GM19452 (cell line): ENCODE results near the gene CACNA1E.
"Not testable (repeated sequence)": the region's sequence is repeated elsewhere in the genome, so short reads cannot be mapped to it uniquely, and the experiment has no call there.

Experiments
- ATAC-seq: cut with Tn5 transposase; IDR thresholded peaks from one replicate; pipeline ENCODE4 v1.9.1; 2021; ENCODE audit not compliant: unreplicated experiment

CACNA1E gene

DNA sequence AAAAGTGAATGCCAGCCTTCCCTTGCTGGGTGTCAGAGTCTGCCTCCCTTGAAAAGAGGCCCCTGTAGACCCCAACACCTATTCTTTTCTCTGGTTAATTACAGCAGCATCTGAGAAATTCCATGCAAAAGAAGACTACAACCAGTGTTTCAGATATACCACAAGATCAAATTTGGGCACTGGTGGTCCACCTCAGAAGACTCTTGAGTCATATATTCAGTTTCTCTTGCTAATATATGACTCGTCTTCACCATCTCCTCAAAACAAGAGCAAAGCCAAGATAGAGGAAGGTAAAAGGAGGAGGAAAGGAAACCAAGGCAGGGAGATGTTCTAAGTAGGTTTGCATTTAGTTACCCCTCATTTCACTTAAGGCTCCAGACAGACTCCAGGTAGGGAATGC is 318.3 kb downstream of the CACNA1E start:
- no peak for ATAC-seq

GRCh38 chr1:181802466-181802865 is 319.1 kb downstream of the CACNA1E start:
- ATAC-seq: no peak

DNA sequence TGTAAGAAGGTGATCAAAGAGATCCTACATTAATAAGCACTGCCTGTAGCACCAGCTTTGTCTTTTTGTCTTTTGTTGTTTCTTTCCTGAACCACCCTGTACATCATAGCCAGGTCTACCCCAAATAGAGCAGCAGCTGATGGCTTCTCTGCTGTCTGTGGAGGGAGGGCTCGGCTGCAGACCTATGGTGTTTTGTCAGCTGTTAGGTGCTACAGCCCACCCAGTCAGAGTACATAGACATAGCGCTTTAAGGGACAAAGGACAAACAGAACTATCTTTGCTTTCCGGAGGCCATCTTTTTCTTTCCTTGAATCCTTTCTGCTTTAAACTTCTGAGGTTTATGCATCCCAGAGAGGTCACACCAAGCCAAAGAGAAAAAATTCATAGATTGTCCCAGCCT is 320.1 kb downstream of the CACNA1E start:
- no peak for ATAC-seq

- ATAC-seq: no peak
Measured at GRCh38 chr1:181804989-181805388, 321.7 kb downstream of the CACNA1E start.

- no peak for ATAC-seq
Measured at GRCh38 chr1:181806746-181807145, 323.4 kb downstream of the CACNA1E start.

DNA sequence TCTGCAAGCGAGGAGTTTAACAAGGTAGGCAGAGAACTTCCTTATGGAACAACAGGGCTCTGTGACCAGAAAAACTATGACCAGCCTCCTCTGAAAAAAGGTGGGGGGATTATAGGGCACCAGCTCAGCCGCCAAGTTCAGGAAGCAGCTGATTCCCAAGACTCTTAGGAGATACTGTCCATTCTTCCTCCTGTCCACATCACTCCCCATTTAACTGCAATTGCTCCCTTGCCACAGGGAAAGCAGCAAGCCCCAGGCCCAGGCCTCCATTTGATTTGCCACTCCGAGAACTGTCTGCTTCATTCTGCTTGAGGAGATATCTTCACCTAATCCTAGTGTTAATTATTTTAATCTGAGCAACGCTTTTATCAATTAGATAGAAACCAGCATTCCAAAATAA is 323.9 kb downstream of the CACNA1E start:
- ATAC-seq: no peak

- no peak for ATAC-seq
Measured at GRCh38 chr1:181809991-181810545, 326.8 kb downstream of the CACNA1E start.

- ATAC-seq: no peak
Measured at GRCh38 chr1:181812208-181812607, 328.9 kb downstream of the CACNA1E start.

- ATAC-seq: no peak
Measured at GRCh38 chr1:181813266-181813665, 329.9 kb downstream of the CACNA1E start.

DNA sequence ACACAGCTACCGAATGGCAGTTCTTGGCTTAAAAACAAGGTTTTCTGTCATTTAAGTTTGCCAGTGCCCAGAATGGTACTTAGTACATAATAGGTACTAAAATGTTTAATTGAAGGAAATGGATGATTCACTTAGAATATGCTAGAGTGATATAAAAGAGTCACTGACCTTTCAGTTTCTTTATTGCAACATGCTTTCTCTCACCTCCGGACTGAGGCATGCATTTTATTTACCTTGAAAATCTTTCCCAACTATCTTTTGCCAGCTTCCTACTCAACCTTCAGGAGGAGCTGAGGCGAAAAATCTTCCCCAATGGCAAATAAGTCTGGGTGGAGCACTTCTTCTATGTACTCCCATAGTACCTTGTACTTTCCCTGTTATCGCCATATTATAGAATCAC is 333.3 kb downstream of the CACNA1E start:
- ATAC-seq: no peak

DNA sequence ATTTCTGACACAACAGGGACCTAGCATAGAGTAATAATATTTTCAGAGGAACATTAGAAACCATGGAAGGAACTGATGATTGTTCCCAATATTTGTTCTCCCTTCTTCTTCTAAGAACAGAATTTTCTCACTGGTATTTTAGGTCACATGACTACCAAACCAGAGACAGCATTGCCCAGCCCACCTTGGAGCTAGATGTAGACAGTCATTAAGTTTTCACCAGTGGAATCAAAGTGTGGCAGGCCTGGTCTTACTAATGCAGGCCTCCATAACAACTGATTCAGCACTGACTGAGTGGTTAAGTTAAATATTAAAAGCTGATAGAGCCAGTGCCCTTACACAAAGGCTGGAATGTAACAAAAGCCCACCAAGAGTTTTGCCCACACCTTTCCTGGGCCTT is 333.8 kb downstream of the CACNA1E start:
- ATAC-seq: no peak

GRCh38 chr1:181818459-181818858 is 335.1 kb downstream of the CACNA1E start:
- ATAC-seq: no peak

GRCh38 chr1:181818943-181819342 is 335.6 kb downstream of the CACNA1E start:
- ATAC-seq: no peak

- no peak for ATAC-seq
Measured at GRCh38 chr1:181821701-181822100, 338.4 kb downstream of the CACNA1E start.

GRCh38 chr1:181832173-181832880 is 349.0 kb downstream of the CACNA1E start:
- not testable (repeated sequence) for ATAC-seq

DNA sequence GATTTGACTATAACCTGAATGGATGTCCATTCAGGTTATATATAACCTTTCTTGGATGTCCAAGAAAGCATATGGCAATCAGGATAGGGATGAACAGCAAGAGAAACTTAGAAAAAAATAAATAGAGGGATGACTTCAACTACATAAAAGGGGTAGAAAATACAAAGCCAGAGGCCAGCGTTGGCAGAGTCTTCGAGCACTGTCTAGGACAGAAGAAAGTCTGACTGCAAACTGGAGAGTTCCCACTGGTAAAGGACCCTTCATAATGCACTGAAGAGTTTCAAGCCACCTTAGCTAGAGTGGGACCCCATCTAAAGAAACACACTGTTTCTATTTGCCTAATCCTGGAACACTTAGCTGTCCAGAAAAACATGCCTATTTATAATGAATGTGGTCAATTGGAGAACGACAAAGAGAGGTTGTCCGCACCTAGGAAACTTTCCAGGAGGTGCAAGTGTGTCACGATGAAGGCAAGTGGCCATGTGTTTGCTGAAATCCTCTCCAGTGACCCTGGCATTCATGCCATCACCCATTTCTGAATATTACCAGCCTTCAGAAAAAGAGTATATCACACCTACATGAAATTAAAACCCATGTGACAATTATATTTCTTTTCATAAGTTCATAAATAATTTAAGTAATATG is 362.8 kb downstream of the CACNA1E start:
- no peak for ATAC-seq

GRCh38 chr1:181846681-181847080 is 363.4 kb downstream of the CACNA1E start:
- ATAC-seq: no peak

- ATAC-seq: no peak
Measured at GRCh38 chr1:181849071-181849470, 365.8 kb downstream of the CACNA1E start.

- not testable (repeated sequence) for ATAC-seq
Measured at GRCh38 chr1:181854212-181854611, 370.9 kb downstream of the CACNA1E start.

DNA sequence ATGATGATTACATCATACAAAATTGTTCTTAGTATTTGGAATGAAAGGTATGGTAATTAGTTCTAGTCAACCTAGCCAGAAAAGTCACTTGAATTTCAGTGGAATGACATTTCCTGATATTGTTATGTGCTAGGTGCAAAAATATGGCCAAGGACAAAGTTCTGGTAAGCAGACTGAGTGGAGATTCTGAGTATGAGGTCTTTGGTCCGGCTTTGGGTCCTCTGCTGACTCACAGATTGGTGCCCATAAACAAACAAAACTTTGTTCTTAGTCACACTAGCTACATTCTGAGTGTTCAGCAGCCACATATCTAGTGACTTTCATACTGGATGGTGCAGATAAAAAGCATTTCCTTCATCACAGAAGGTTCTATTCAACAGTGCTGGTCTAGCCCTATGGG is 372.1 kb downstream of the CACNA1E start:
- ATAC-seq: no peak
